HCT116 (cell line): ENCODE data around the gene SLC35F3. TPM values are rescaled to one million over a fixed set of nuclear protein-coding genes. Genes with fewer than 3 reads are reported as not detected.

Source experiments
- ATAC-seq: fragments of 200-7000 bp; cut with Tn5 transposase; 2 replicates; pipeline ENCODE4 v1.9.1; 2020; ENCODE audit warnings: mild to moderate bottlenecking, moderate library complexity
- BruUV-seq: library from RNA; stranded (reverse); fragments of 400-500 nt; replicated peaks from 2 replicates; lab custom pipeline; 2021; lab: Mats Ljungman, UMichigan
- CTCF ChIA-PET: fragments of 300-600 bp; sonication (Branson Sonifier 250); formaldehyde crosslinking; loops from one replicate; lab custom pipeline; 2021; ENCODE audit warnings: antibody characterized with exemption; lab: Charles Lee
- POLR2A ChIA-PET: fragments of 300-600, 350-600 bp; sonication (Branson Sonifier 250); formaldehyde crosslinking; loops from one replicate; lab custom pipeline; 2021; ENCODE audit warnings: antibody characterized with exemption; lab: Charles Lee
- RAD21 ChIA-PET, 2 experiments: fragments of 300-600 bp; sonication (Branson Sonifier 250); formaldehyde crosslinking; loops; one replicate each; lab custom pipeline; 2023; ENCODE audit warnings: low total read pairs in 2 of 2; ENCODE audit not compliant: uncharacterized antibody in 2 of 2, unreplicated experiment in 2 of 2, low non-redundant PET in 1 of 2; lab: Charles Lee
- DNase-seq: peaks from one replicate; pipeline ENCODE4 v3.0.0-alpha.2; 2010; ENCODE audit warnings: low read depth, low spot score
- H2AFZ ChIP-seq: fragments of 200-600 bp; shearing (Covaris generic), sonication (generic); 2 replicates; pipeline ENCODE4 v1.6.1; 2017; ENCODE audit warnings: low read depth, mixed run types, mixed read lengths, antibody characterized with exemption, low read length; ENCODE audit not compliant: poor library complexity, severe bottlenecking
- H3K27ac ChIP-seq: 2 replicates; pipeline ENCODE4 v1.5.1; 2012; ENCODE audit warnings: low read depth, low read length
- H3K27me3 ChIP-seq: fragments of 200-600 bp; sonication (generic); 2 replicates; pipeline ENCODE4 v1.6.1; 2016; ENCODE audit warnings: mixed run types, low read length, mixed read lengths; ENCODE audit not compliant: insufficient read depth
- H3K36me3 ChIP-seq, 2 experiments: fragments of 200-500 bp in 1 of 2; fragments of 200-600 bp in 1 of 2; sonication (Bioruptor generic) in 1 of 2; sonication (generic) in 1 of 2; 2 replicates each; pipeline versions ENCODE4 v1.5.1 to v1.6.1; 2014 to 2016; ENCODE audit warnings: low read length in 2 of 2, inconsistent platforms in 1 of 2, mixed read lengths in 1 of 2, mixed run types in 1 of 2; ENCODE audit not compliant: insufficient read depth in 2 of 2, control insufficient read depth in 1 of 2
- H3K4me1 ChIP-seq, 2 experiments: fragments of 200-600 bp in 1 of 2; sonication (generic) in 1 of 2; 2 replicates each; pipeline versions ENCODE4 v1.5.1 to v1.6.1; 2012 to 2017; ENCODE audit warnings: low read length in 2 of 2, inconsistent platforms in 1 of 2, mild to moderate bottlenecking in 1 of 2, mixed read lengths in 1 of 2, mixed run types in 1 of 2, moderate library complexity in 1 of 2; ENCODE audit not compliant: insufficient read depth in 2 of 2, control insufficient read depth in 1 of 2
- H3K4me2 ChIP-seq: fragments of 200-600 bp; sonication (generic); 2 replicates; pipeline ENCODE4 v1.6.1; 2017; ENCODE audit warnings: mixed run types, low read length, mixed read lengths
- H3K4me3 ChIP-seq, 2 experiments: fragments of 200-600 bp in 1 of 2; sonication (generic) in 1 of 2; replicated peaks in 1 of 2; 2 replicates each; pipeline ENCODE4 v1.5.1; 2011 to 2016; ENCODE audit warnings: low read length in 2 of 2, control low read depth in 1 of 2, low read depth in 1 of 2, mild to moderate bottlenecking in 1 of 2, mixed read lengths in 1 of 2, mixed run types in 1 of 2
- H3K79me2 ChIP-seq: fragments of 200-600 bp; sonication (generic); 2 replicates; pipeline ENCODE4 v1.6.1; 2017; ENCODE audit warnings: mild to moderate bottlenecking, mixed run types, low read length, moderate library complexity, mixed read lengths; ENCODE audit not compliant: insufficient read depth
- H3K9ac ChIP-seq: fragments of 200-600 bp; sonication (generic); 2 replicates; pipeline ENCODE4 v1.6.1; 2016; ENCODE audit warnings: low read length, mixed read lengths
- H3K9me2 ChIP-seq: fragments of 200-600 bp; sonication (generic), shearing (Covaris generic); 2 replicates; pipeline ENCODE4 v1.6.1; 2017; ENCODE audit warnings: mixed run types, mild to moderate bottlenecking, moderate library complexity; ENCODE audit not compliant: insufficient read depth
- H3K9me3 ChIP-seq, 2 experiments: fragments of 200-500 bp in 1 of 2; fragments of 200-600 bp in 1 of 2; sonication (Bioruptor generic) in 1 of 2; sonication (generic) in 1 of 2; 2 replicates each; pipeline ENCODE4 v1.6.1; 2014 to 2017; ENCODE audit warnings: low read length in 2 of 2, mixed read lengths in 2 of 2, inconsistent platforms in 1 of 2, low read depth in 1 of 2, mild to moderate bottlenecking in 1 of 2, mixed run types in 1 of 2, moderate library complexity in 1 of 2; ENCODE audit not compliant: control insufficient read depth in 1 of 2, insufficient read depth in 1 of 2
- H4K20me1 ChIP-seq: fragments of 200-600 bp; sonication (generic), shearing (Covaris generic); 2 replicates; pipeline ENCODE4 v1.6.1; 2017; ENCODE audit warnings: mixed run types, mild to moderate bottlenecking, moderate library complexity; ENCODE audit not compliant: insufficient read depth
- ATF3 ChIP-seq: IDR thresholded peaks from 2 replicates; pipeline ENCODE4 v1.6.1; 2012
- CBX3 ChIP-seq: IDR thresholded peaks from 2 replicates; pipeline ENCODE4 v1.6.1; 2012; ENCODE audit warnings: low read depth
- CEBPB ChIP-seq: IDR thresholded peaks from 2 replicates; pipeline ENCODE4 v1.6.1; 2012; ENCODE audit warnings: low read depth
- ELF1 ChIP-seq: IDR thresholded peaks from 2 replicates; pipeline ENCODE4 v1.6.1; 2012; ENCODE audit warnings: low read depth, borderline replicate concordance
- EZH2phosphoT487 ChIP-seq: fragments of 200-600 bp; IDR thresholded peaks from 2 replicates; pipeline ENCODE4 v1.6.1; 2018; ENCODE audit warnings: antibody characterized with exemption, borderline replicate concordance
- FOSL1 ChIP-seq: IDR thresholded peaks from 2 replicates; pipeline ENCODE4 v1.6.1; 2012; ENCODE audit warnings: low read depth
- JUND ChIP-seq: IDR thresholded peaks from 2 replicates; pipeline ENCODE4 v1.6.1; 2012
- POLR2A ChIP-seq: IDR thresholded peaks from 2 replicates; pipeline ENCODE4 v1.7.0; 2011; ENCODE audit warnings: borderline replicate concordance; ENCODE audit not compliant: insufficient read depth, insufficient read length; ENCODE audit errors: extremely low read depth
- RAD21 ChIP-seq: IDR thresholded peaks from 2 replicates; pipeline ENCODE4 v1.6.1; 2012; ENCODE audit warnings: low read depth, mild to moderate bottlenecking
- SP1 ChIP-seq: IDR thresholded peaks from 2 replicates; pipeline ENCODE4 v1.6.1; 2012; ENCODE audit warnings: low read depth
- SRF ChIP-seq: IDR thresholded peaks from 2 replicates; pipeline ENCODE4 v1.6.1; 2012; ENCODE audit warnings: low read depth
- TCF7L2 ChIP-seq: IDR thresholded peaks from 2 replicates; pipeline ENCODE4 v1.7.0; 2011; ENCODE audit warnings: borderline replicate concordance, inconsistent platforms; ENCODE audit not compliant: insufficient read depth, insufficient read length; ENCODE audit errors: extremely low read depth
- YY1 ChIP-seq: IDR thresholded peaks from 2 replicates; pipeline ENCODE4 v1.6.1; 2011; ENCODE audit warnings: low read length, low read depth, moderate library complexity, mild to moderate bottlenecking; ENCODE audit not compliant: insufficient replicate concordance; ENCODE audit errors: extremely low read depth
- ZBTB33 ChIP-seq: IDR thresholded peaks from 2 replicates; pipeline ENCODE4 v1.6.1; 2011; ENCODE audit warnings: mild to moderate bottlenecking, low read length, moderate library complexity; ENCODE audit not compliant: insufficient replicate concordance; ENCODE audit errors: extremely low read depth
- ZFX ChIP-seq: fragments of 450-650 bp; IDR thresholded peaks from 2 replicates; pipeline ENCODE4 v1.6.1; 2017
- ZNF274 ChIP-seq: fragments of 200-500 bp; sonication (Bioruptor generic); IDR thresholded peaks from 2 replicates; pipeline ENCODE4 v1.6.1; 2014; ENCODE audit warnings: mild to moderate bottlenecking, low read depth, low read length, inconsistent platforms
- intact Hi-C: fragments of 100-400 bp; cut with micrococcal nuclease; formaldehyde crosslinking; loops from 2 replicates; pipeline ENCODE4 v1.10.0; 2022
- total RNA-seq: library from RNA; stranded (reverse); gene quantifications from one replicate; pipeline ENCODE4 v1.2.1, GENCODE V29; 2021; ENCODE audit not compliant: unreplicated experiment
- TF ChIP-seq, protein P1 (sequence below): IDR thresholded peaks from 2 replicates; pipeline ENCODE4 v1.6.1; 2012
- TF ChIP-seq, protein P2 (sequence below), 3 experiments: fragments of 200-600 bp in 1 of 3; sonication (generic) in 1 of 3; IDR thresholded peaks in 2 of 3; conservative IDR thresholded peaks in 1 of 3; 2 replicates each; pipeline ENCODE4 v1.5.1; 2012 to 2017; ENCODE audit warnings: low read depth in 2 of 3, low read length in 2 of 3, antibody characterized with exemption in 1 of 3, borderline replicate concordance in 1 of 3, control low read depth in 1 of 3, mild to moderate bottlenecking in 1 of 3, mixed read lengths in 1 of 3, mixed run types in 1 of 3, moderate library complexity in 1 of 3; ENCODE audit not compliant: insufficient read depth in 1 of 3
- TF ChIP-seq, protein P3 (sequence below): IDR thresholded peaks from 2 replicates; pipeline ENCODE4 v1.6.1; 2012; ENCODE audit warnings: low read depth

The SLC35F3 gene
- total RNA-seq, 1 experiment from 2014 or later, result 6.4 TPM

GRCh38 chr1:234320069-234320468 is 415.6 kb downstream of the SLC35F3 start:
- no peak overlapping the region for H3K27ac ChIP-seq

More at GRCh38 chr1:234320069-234320468, 415.6 kb downstream of the SLC35F3 start:
- no peak overlapping the region for H3K4me3 ChIP-seq
- no TSS peak for BruUV-seq
- RAD21 ChIA-PET, result no interaction called here
- CTCF ChIA-PET, result no interaction called here
- H3K4me1 ChIP-seq, result 0 out of 4 replicates have a peak, but pooled peaks cover 0 to 3% of the 10 kb centered on the region in 2 experiments
- H3K4me2 ChIP-seq, result no peak overlapping the region
- no peaks in the 10 kb centered on the region for H3K9me2 ChIP-seq
- H3K79me2 ChIP-seq, result no peaks in the 10 kb centered on the region
- intact Hi-C loops, result no loop called here
- no peak for ATAC-seq
- DNase-seq, result no peak
- H4K20me1 ChIP-seq, result no peaks in the 10 kb centered on the region
- TF ChIP-seq SP1, result no peak
- TF ChIP-seq ELF1, result no peak
- no peak for TF ChIP-seq ZFX
- no peak for TF ChIP-seq SRF
- TF ChIP-seq, protein P1, sequence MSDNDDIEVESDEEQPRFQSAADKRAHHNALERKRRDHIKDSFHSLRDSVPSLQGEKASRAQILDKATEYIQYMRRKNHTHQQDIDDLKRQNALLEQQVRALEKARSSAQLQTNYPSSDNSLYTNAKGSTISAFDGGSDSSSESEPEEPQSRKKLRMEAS, result no peak
- TF ChIP-seq POLR2A, result no peak
- TF ChIP-seq JUND, result no peak
- TF ChIP-seq RAD21, result no peak
- TF ChIP-seq, protein P2, sequence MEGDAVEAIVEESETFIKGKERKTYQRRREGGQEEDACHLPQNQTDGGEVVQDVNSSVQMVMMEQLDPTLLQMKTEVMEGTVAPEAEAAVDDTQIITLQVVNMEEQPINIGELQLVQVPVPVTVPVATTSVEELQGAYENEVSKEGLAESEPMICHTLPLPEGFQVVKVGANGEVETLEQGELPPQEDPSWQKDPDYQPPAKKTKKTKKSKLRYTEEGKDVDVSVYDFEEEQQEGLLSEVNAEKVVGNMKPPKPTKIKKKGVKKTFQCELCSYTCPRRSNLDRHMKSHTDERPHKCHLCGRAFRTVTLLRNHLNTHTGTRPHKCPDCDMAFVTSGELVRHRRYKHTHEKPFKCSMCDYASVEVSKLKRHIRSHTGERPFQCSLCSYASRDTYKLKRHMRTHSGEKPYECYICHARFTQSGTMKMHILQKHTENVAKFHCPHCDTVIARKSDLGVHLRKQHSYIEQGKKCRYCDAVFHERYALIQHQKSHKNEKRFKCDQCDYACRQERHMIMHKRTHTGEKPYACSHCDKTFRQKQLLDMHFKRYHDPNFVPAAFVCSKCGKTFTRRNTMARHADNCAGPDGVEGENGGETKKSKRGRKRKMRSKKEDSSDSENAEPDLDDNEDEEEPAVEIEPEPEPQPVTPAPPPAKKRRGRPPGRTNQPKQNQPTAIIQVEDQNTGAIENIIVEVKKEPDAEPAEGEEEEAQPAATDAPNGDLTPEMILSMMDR (IDR thresholded peaks at IDR 0.05 in 2 of 3, conservative IDR thresholded peaks at IDR 0.05 in 1 of 3; ENCODE audit: borderline replicate concordance in 1 of 3, insufficient read depth in 1 of 3, low read depth in 2 of 3, low read length in 2 of 3), result no peak
- TF ChIP-seq ZNF274, result no peak
- TF ChIP-seq YY1, result no peak
- no peak for TF ChIP-seq CBX3
- TF ChIP-seq FOSL1, result no peak
- TF ChIP-seq TCF7L2, result no peak
- no peak for TF ChIP-seq CEBPB
- TF ChIP-seq, protein P3, sequence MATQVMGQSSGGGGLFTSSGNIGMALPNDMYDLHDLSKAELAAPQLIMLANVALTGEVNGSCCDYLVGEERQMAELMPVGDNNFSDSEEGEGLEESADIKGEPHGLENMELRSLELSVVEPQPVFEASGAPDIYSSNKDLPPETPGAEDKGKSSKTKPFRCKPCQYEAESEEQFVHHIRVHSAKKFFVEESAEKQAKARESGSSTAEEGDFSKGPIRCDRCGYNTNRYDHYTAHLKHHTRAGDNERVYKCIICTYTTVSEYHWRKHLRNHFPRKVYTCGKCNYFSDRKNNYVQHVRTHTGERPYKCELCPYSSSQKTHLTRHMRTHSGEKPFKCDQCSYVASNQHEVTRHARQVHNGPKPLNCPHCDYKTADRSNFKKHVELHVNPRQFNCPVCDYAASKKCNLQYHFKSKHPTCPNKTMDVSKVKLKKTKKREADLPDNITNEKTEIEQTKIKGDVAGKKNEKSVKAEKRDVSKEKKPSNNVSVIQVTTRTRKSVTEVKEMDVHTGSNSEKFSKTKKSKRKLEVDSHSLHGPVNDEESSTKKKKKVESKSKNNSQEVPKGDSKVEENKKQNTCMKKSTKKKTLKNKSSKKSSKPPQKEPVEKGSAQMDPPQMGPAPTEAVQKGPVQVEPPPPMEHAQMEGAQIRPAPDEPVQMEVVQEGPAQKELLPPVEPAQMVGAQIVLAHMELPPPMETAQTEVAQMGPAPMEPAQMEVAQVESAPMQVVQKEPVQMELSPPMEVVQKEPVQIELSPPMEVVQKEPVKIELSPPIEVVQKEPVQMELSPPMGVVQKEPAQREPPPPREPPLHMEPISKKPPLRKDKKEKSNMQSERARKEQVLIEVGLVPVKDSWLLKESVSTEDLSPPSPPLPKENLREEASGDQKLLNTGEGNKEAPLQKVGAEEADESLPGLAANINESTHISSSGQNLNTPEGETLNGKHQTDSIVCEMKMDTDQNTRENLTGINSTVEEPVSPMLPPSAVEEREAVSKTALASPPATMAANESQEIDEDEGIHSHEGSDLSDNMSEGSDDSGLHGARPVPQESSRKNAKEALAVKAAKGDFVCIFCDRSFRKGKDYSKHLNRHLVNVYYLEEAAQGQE, result no peak
- no peak for TF ChIP-seq ATF3
- TF ChIP-seq ZBTB33, result no peak
- no peak for TF ChIP-seq EZH2phosphoT487
- H3K36me3 ChIP-seq, result no peaks in the 10 kb centered on the region
- H2AFZ ChIP-seq, result no peak overlapping the region
- POLR2A ChIA-PET, result no interaction called here
- no peak overlapping the region for H3K9ac ChIP-seq
- H3K9me3 ChIP-seq, result no peaks in the 10 kb centered on the region
- no peaks in the 10 kb centered on the region for H3K27me3 ChIP-seq
